Measurements from ENCODE around the gene PLIN5. TPM values are rescaled to one million over a fixed set of nuclear protein-coding genes. Genes with fewer than 3 reads are reported as not detected.

PLIN5 gene
- total RNA-seq, 1 experiment from 2014 or later, result 8.1 TPM

- H3K4me3 ChIP-seq (replicated peaks in 1 of 2; ENCODE audit: low read depth in 1 of 2, low read length in 2 of 2), result no peak overlapping the region
- intact Hi-C loops (cut with micrococcal nuclease), result loop anchor here (10.0 kb wide), 1 partner anchor 233 kb away; no protein-coding TSS in a partner anchor
- H3K36me3 ChIP-seq (ENCODE audit: control insufficient read depth in 1 of 2, insufficient read depth in 2 of 2, low read length in 2 of 2), result no peaks in the 10 kb centered on the region
- ChIA-PET POLR2A (no interaction called here), RAD21 (ENCODE audit: low non-redundant PET in 1 of 2, low total read pairs in 2 of 2, uncharacterized antibody in 2 of 2, unreplicated experiment in 2 of 2) (interaction anchor here in 1 of 2 experiments (0.7 kb wide), 1 partner anchor 12 kb away, joined by 3 read pairs; no protein-coding TSS in a partner anchor), CTCF (no interaction called here)
- ATAC-seq (no peak), DNase-seq (ENCODE audit: low read depth, low spot score) (no peak)
- TF ChIP-seq ELF1 (IDR thresholded peaks at IDR 0.05; ENCODE audit: borderline replicate concordance, low read depth) (no peak), SRF (IDR thresholded peaks at IDR 0.05; ENCODE audit: low read depth) (no peak), FOSL1 (IDR thresholded peaks at IDR 0.05; ENCODE audit: low read depth) (no peak), EGR1 (IDR thresholded peaks at IDR 0.05; ENCODE audit: low read depth) (no peak), CEBPB (IDR thresholded peaks at IDR 0.05; ENCODE audit: low read depth) (no peak), RAD21 (IDR thresholded peaks at IDR 0.05; ENCODE audit: low read depth) (no peak), TCF7L2 (IDR thresholded peaks at IDR 0.05; ENCODE audit: borderline replicate concordance, extremely low read depth, insufficient read depth, insufficient read length) (no peak), CBX3 (IDR thresholded peaks at IDR 0.05; ENCODE audit: low read depth) (no peak), CTCF (IDR thresholded peaks at IDR 0.05 in 2 of 3, conservative IDR thresholded peaks at IDR 0.05 in 1 of 3; ENCODE audit: borderline replicate concordance in 1 of 3, insufficient read depth in 1 of 3, low read depth in 2 of 3, low read length in 2 of 3) (no peak), EZH2phosphoT487 (IDR thresholded peaks at IDR 0.05; ENCODE audit: borderline replicate concordance) (no peak), ZBTB33 (IDR thresholded peaks at IDR 0.05; ENCODE audit: extremely low read depth, insufficient replicate concordance, low read length) (no peak), SIN3A (IDR thresholded peaks at IDR 0.05; ENCODE audit: low read depth) (no peak), SP1 (IDR thresholded peaks at IDR 0.05; ENCODE audit: low read depth) (no peak), JUND (IDR thresholded peaks at IDR 0.05) (no peak), REST (IDR thresholded peaks at IDR 0.05; ENCODE audit: low read depth) (no peak), YY1 (IDR thresholded peaks at IDR 0.05; ENCODE audit: extremely low read depth, insufficient replicate concordance, low read depth, low read length) (no peak), ZNF274 (IDR thresholded peaks at IDR 0.05; ENCODE audit: low read depth, low read length) (no peak), ATF3 (IDR thresholded peaks at IDR 0.05) (no peak), EZH2 (IDR thresholded peaks at IDR 0.05) (no peak)
- no TSS peak for BruUV-seq (replicated peaks)
- H3K4me2 ChIP-seq (ENCODE audit: low read length), result no peak overlapping the region
- peaks cover 49% of the 10 kb centered on the region for H3K79me2 ChIP-seq (ENCODE audit: insufficient read depth, low read length)
- peaks cover 31 to 53% of the 10 kb centered on the region in 2 experiments for H3K4me1 ChIP-seq (ENCODE audit: control insufficient read depth in 1 of 2, insufficient read depth in 2 of 2, low read length in 2 of 2)
- no peaks in the 10 kb centered on the region for H3K9me3 ChIP-seq (ENCODE audit: control insufficient read depth in 1 of 2, insufficient read depth in 1 of 2, low read depth in 1 of 2, low read length in 2 of 2)
- H3K27me3 ChIP-seq (ENCODE audit: insufficient read depth, low read length), result no peaks in the 10 kb centered on the region
- H3K9me2 ChIP-seq (ENCODE audit: insufficient read depth), result no peaks in the 10 kb centered on the region
- H3K27ac ChIP-seq (ENCODE audit: low read depth, low read length), result no peak overlapping the region
- no peaks in the 10 kb centered on the region for H4K20me1 ChIP-seq (ENCODE audit: insufficient read depth)
- no peak overlapping the region for H3K9ac ChIP-seq (ENCODE audit: low read length)
- no peak overlapping the region for H2AFZ ChIP-seq (ENCODE audit: low read depth, low read length, poor library complexity, severe bottlenecking)
These were observed 36.4 kb upstream of the PLIN5 start for GRCh38 chr19:4571305-4571917.

All from HCT116 (cell line).